ENCODE results near the gene TRIO. TPM values are rescaled to one million over a fixed set of nuclear protein-coding genes. Genes with fewer than 3 reads are reported as not detected.

The TRIO gene
- total and polyA plus RNA-seq, 10 of the 15 experiments (the other 5 are each of a cell fraction or from before 2014, with no cell fraction given), result 5.1 to 96.4 (median 44.6) TPM

GRCh38 chr5:14486996-14487896 lies 344.1 kb downstream of the TRIO start:
- Histone ChIP-seq H3K27me3 (replicated peaks in 1 of 2; ENCODE audit: control insufficient read depth in 2 of 2, insufficient read depth in 2 of 2, low read length in 1 of 2) (no peaks in the 10 kb centered on the region), H3K9me3 (replicated peaks; ENCODE audit: control insufficient read depth, insufficient read depth, low read length) (no peaks in the 10 kb centered on the region), H4K20me1 (ENCODE audit: control insufficient read depth, insufficient read depth) (no peaks in the 10 kb centered on the region), H3K27ac (ENCODE audit: control insufficient read depth, insufficient read depth) (no peak overlapping the region), H3K9ac (ENCODE audit: control insufficient read depth, insufficient read depth, low read length) (no peak overlapping the region), H3K4me1 (ENCODE audit: control insufficient read depth, insufficient read depth, low read length) (no peaks in the 10 kb centered on the region), H3K36me3 (ENCODE audit: control insufficient read depth in 2 of 2, insufficient read depth in 2 of 2, low read length in 1 of 2) (peaks cover 14 to 18% of the 10 kb centered on the region in 2 experiments), H2AFZ (ENCODE audit: control insufficient read depth, low read depth, low read length) (no peak overlapping the region), H3K4me2 (ENCODE audit: control insufficient read depth, insufficient read depth) (no peak overlapping the region), H3K79me2 (ENCODE audit: control insufficient read depth, insufficient read depth, low read length) (no peaks in the 10 kb centered on the region), H3K4me3 (no peak overlapping the region)
- DNase-seq (ENCODE audit: low read depth, low spot score) (no peak), ATAC-seq (no peak), FAIRE-seq (no peak)
- ChIA-PET CTCF (no interaction called here), SMC1A (ENCODE audit: uncharacterized antibody, unreplicated experiment) (no interaction called here), POLR2A (no interaction called here), RAD21 (ENCODE audit: unreplicated experiment) (no interaction called here)
- over 99% methylated on average over 22 of the region's 62 CpGs for WGBS (ENCODE audit: insufficient coverage, insufficient replicate concordance, low lambda C conversion rate, missing lambda C conversion rate)
- in situ Hi-C loops (cut with MboI), result no loop called here
- intact Hi-C loops (cut with micrococcal nuclease; ENCODE audit: unreplicated experiment), result no loop called here
- TF ChIP-seq RUNX3 (IDR thresholded peaks at IDR 0.05; ENCODE audit: low read length) (no peak), IKZF2 (IDR thresholded peaks at IDR 0.05) (no peak), REST (IDR thresholded peaks at IDR 0.05; ENCODE audit: low read depth, low read length) (no peak), BRCA1 (IDR thresholded peaks at IDR 0.05; ENCODE audit: low read depth, low read length) (no peak), PKNOX1 (IDR thresholded peaks at IDR 0.05) (no peak), MAX (IDR thresholded peaks at IDR 0.05; ENCODE audit: low read depth, low read length) (no peak), CREB1 (IDR thresholded peaks at IDR 0.05; ENCODE audit: low read depth) (no peak), CHD4 (IDR thresholded peaks at IDR 0.05) (no peak), CHD2 (IDR thresholded peaks at IDR 0.05; ENCODE audit: borderline replicate concordance, low read depth, low read length) (no peak), ZBED1 (IDR thresholded peaks at IDR 0.05; ENCODE audit: borderline replicate concordance) (no peak), GATAD2B (conservative IDR thresholded peaks at IDR 0.05; ENCODE audit: low read depth) (no peak), BCL11A (IDR thresholded peaks at IDR 0.05; ENCODE audit: low read depth, low read length) (no peak), HCFC1 (IDR thresholded peaks at IDR 0.05; ENCODE audit: low read length) (no peak), NFIC (IDR thresholded peaks at IDR 0.05; ENCODE audit: low read depth, low read length) (no peak), SREBF1 (IDR thresholded peaks at IDR 0.05; ENCODE audit: low read length) (no peak), BMI1 (IDR thresholded peaks at IDR 0.05; ENCODE audit: borderline replicate concordance) (no peak), ZSCAN29 (IDR thresholded peaks at IDR 0.05) (no peak)
- TF ChIP-seq, protein P1, sequence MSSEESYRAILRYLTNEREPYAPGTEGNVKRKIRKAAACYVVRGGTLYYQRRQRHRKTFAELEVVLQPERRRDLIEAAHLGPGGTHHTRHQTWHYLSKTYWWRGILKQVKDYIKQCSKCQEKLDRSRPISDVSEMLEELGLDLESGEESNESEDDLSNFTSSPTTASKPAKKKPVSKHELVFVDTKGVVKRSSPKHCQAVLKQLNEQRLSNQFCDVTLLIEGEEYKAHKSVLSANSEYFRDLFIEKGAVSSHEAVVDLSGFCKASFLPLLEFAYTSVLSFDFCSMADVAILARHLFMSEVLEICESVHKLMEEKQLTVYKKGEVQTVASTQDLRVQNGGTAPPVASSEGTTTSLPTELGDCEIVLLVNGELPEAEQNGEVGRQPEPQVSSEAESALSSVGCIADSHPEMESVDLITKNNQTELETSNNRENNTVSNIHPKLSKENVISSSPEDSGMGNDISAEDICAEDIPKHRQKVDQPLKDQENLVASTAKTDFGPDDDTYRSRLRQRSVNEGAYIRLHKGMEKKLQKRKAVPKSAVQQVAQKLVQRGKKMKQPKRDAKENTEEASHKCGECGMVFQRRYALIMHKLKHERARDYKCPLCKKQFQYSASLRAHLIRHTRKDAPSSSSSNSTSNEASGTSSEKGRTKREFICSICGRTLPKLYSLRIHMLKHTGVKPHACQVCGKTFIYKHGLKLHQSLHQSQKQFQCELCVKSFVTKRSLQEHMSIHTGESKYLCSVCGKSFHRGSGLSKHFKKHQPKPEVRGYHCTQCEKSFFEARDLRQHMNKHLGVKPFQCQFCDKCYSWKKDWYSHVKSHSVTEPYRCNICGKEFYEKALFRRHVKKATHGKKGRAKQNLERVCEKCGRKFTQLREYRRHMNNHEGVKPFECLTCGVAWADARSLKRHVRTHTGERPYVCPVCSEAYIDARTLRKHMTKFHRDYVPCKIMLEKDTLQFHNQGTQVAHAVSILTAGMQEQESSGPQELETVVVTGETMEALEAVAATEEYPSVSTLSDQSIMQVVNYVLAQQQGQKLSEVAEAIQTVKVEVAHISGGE (CRISPR knock-in tag; IDR thresholded peaks at IDR 0.05), result no peak
- no TSS peak for BruUV-seq (replicated peaks)
